IgD-negative memory B cell (primary cell): ENCODE measurements around the gene DIDO1. TPM values are rescaled to one million over a fixed set of nuclear protein-coding genes. Genes with fewer than 3 reads are reported as not detected.
A peak's percentile ranks its signal among the peaks of the same experiment; 100 is the strongest.
"Not testable (repeated sequence)": the region's sequence is repeated elsewhere in the genome, so short reads cannot be mapped to it uniquely, and the experiment has no call there.

Experiments
- H3K27ac Mint-ChIP-seq, 3 donors: one replicate each; pipeline ENCODE4 v1.8.0; 2020 to 2022; ENCODE audit warnings: mild to moderate bottlenecking in 3 of 3, mixed read lengths in 3 of 3, moderate library complexity in 1 of 3
- H3K27me3 Mint-ChIP-seq: one replicate; pipeline ENCODE4 v1.8.0; 2021; ENCODE audit warnings: mixed read lengths
- H3K36me3 Mint-ChIP-seq: one replicate; pipeline ENCODE4 v1.8.0; 2020; ENCODE audit warnings: mild to moderate bottlenecking, mixed read lengths
- H3K4me1 Mint-ChIP-seq, 3 donors: one replicate each; pipeline ENCODE4 v1.8.0; 2020 to 2022; ENCODE audit warnings: mixed read lengths in 3 of 3, mild to moderate bottlenecking in 1 of 3
- H3K4me3 Mint-ChIP-seq, 4 donors: one replicate each; pipeline ENCODE4 v1.8.0; 2020 to 2022; ENCODE audit warnings: mild to moderate bottlenecking in 4 of 4, mixed read lengths in 4 of 4, moderate library complexity in 3 of 4
- H3K9me3 Mint-ChIP-seq, 3 donors: one replicate each; pipeline ENCODE4 v1.8.0; 2020 to 2021; ENCODE audit warnings: mixed read lengths in 3 of 3, mild to moderate bottlenecking in 1 of 3
- polyA plus RNA-seq: library from polyadenylated mRNA; unstranded; fragments of 300-500 nt; fragmentation: Illumina TruSeq; gene quantifications from one replicate; pipeline ENCODE4 v1.2.3, GENCODE V29; 2021

DIDO1 gene
- polyA plus RNA-seq, 1 donor from 2014 or later: 42.8 TPM

- no peak overlapping the region for H3K4me3 Mint-ChIP-seq
- H3K27ac Mint-ChIP-seq: no peak overlapping the region
- H3K9me3 Mint-ChIP-seq: no peaks in the 10 kb centered on the region
- H3K36me3 Mint-ChIP-seq: no peaks in the 10 kb centered on the region
- peaks cover 22 to 35% (median 29%) of the 10 kb centered on the region in 3 donors for H3K4me1 Mint-ChIP-seq
- H3K27me3 Mint-ChIP-seq: no peaks in the 10 kb centered on the region
These were observed 7.7 kb upstream of the DIDO1 start for GRCh38 chr20:62933966-62934365.

- peak overlapping the region in 2 of 4 donors; percentile 60 to 86 for H3K4me3 Mint-ChIP-seq
- H3K27ac Mint-ChIP-seq: peak overlapping the region in 2 of 3 donors; percentile 35 to 72
- H3K9me3 Mint-ChIP-seq: no peaks in the 10 kb centered on the region
- H3K36me3 Mint-ChIP-seq: no peaks in the 10 kb centered on the region
- no peaks in the 10 kb centered on the region for H3K27me3 Mint-ChIP-seq
- peaks cover 26 to 41% (median 30%) of the 10 kb centered on the region in 3 donors for H3K4me1 Mint-ChIP-seq
These were observed 5.2 kb upstream of the DIDO1 start for GRCh38 chr20:62931464-62931863.

- Mint-ChIP-seq H3K27me3 (no peaks in the 10 kb centered on the region), H3K36me3 (no peaks in the 10 kb centered on the region), H3K4me1 (peaks cover 34 to 52% (median 42%) of the 10 kb centered on the region in 3 donors), H3K9me3 (no peaks in the 10 kb centered on the region), H3K4me3 (peak overlapping the region; percentile 85 to 98 (median 91)), H3K27ac (peak overlapping the region; percentile 83 to 97 (median 87))
These were observed 2.8 kb upstream of the DIDO1 start for GRCh38 chr20:62929051-62929538.

GRCh38 chr20:62928246-62928939, 2.1 kb upstream of the DIDO1 start:
- no peaks in the 10 kb centered on the region for H3K27me3 Mint-ChIP-seq
- no peaks in the 10 kb centered on the region for H3K9me3 Mint-ChIP-seq
- peak overlapping the region; percentile 85 to 98 (median 91) for H3K4me3 Mint-ChIP-seq
- H3K27ac Mint-ChIP-seq: peak overlapping the region; percentile 83 to 97 (median 87)
- H3K4me1 Mint-ChIP-seq: peaks cover 38 to 56% (median 49%) of the 10 kb centered on the region in 3 donors
- H3K36me3 Mint-ChIP-seq: no peaks in the 10 kb centered on the region

GRCh38 chr20:62927128-62927705, 912 bp upstream of the DIDO1 start:
- Mint-ChIP-seq H3K36me3 (no peaks in the 10 kb centered on the region), H3K4me1 (peaks cover 36 to 56% (median 55%) of the 10 kb centered on the region in 3 donors), H3K27ac (peak overlapping the region; percentile 43 to 90 (median 87)), H3K27me3 (no peaks in the 10 kb centered on the region), H3K4me3 (peak overlapping the region; percentile 85 to 98 (median 91)), H3K9me3 (no peaks in the 10 kb centered on the region)

GRCh38 chr20:62925420-62926228, 681 bp downstream of the DIDO1 start:
- Mint-ChIP-seq H3K4me3 (peak overlapping the region; percentile 86 to 98 (median 96)), H3K36me3 (no peaks in the 10 kb centered on the region), H3K27ac (peak overlapping the region; percentile 87 to 98 (median 94)), H3K27me3 (no peaks in the 10 kb centered on the region), H3K4me1 (peaks cover 42 to 58% (median 53%) of the 10 kb centered on the region in 3 donors), H3K9me3 (no peaks in the 10 kb centered on the region)

DNA sequence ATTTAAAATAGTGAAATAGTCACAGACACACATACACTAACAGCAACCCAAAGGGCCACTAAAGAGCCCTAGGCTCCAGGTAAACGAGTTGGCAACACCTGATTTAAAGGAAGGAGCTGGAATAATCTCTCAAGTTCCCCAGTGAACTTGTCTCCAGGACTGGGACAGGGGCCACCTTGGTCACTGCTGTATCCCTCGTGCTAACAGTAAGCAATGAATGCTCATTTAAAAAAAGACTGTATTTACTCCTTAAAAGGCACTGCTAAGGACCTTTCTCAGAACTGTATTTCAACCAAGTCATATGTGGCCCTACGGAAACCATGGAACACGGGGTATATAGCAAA, 1.3 kb downstream of the DIDO1 start:
- Mint-ChIP-seq H3K27ac (peak overlapping the region; percentile 87 to 98 (median 94)), H3K36me3 (no peaks in the 10 kb centered on the region), H3K4me1 (peaks cover 48 to 58% (median 53%) of the 10 kb centered on the region in 3 donors), H3K27me3 (no peaks in the 10 kb centered on the region), H3K4me3 (peak overlapping the region; percentile 86 to 98 (median 96)), H3K9me3 (no peaks in the 10 kb centered on the region)

- H3K4me3 Mint-ChIP-seq: peak overlapping the region; percentile 86 to 98 (median 96)
- peaks cover 49 to 59% (median 54%) of the 10 kb centered on the region in 3 donors for H3K4me1 Mint-ChIP-seq
- H3K27ac Mint-ChIP-seq: peak overlapping the region; percentile 87 to 98 (median 94)
- no peaks in the 10 kb centered on the region for H3K36me3 Mint-ChIP-seq
- H3K27me3 Mint-ChIP-seq: no peaks in the 10 kb centered on the region
- H3K9me3 Mint-ChIP-seq: no peaks in the 10 kb centered on the region
These were observed 1.7 kb downstream of the DIDO1 start for GRCh38 chr20:62924442-62925075.

- Mint-ChIP-seq H3K4me1 (peaks cover 52 to 63% (median 60%) of the 10 kb centered on the region in 3 donors), H3K36me3 (no peaks in the 10 kb centered on the region), H3K27me3 (no peaks in the 10 kb centered on the region), H3K9me3 (no peaks in the 10 kb centered on the region), H3K27ac (peak overlapping the region; percentile 87 to 98 (median 94)), H3K4me3 (peak overlapping the region; percentile 86 to 98 (median 96))
These were observed 2.5 kb downstream of the DIDO1 start for GRCh38 chr20:62923669-62924441.

DNA sequence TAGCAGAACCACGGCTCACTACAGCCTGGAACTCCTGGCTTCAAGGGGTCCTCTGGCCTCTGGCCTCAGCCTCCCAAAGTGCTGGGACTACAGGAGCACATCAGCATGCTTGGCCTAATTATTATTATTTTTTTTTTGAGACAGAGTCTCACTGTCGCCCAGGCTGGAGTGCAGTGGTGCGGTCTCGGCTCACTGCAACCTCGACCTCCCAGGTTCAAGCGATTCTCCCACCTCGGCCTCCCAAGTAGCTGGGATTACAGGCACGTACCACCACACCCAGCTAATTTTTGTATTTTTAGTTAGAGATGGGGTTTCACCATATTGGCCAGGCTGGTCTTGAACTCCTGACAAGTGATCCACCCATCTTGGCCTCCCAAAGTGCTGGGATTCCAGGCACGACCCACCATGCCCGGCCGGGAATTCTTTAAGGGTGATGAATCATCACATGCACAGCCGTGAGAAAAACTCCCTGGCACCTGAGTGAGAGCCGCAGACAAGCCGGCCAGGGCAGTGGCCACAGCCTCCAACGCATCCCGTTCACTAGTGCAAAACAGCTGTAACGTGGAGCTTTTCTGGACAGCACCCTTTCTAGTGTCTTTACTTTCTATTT, 3.1 kb downstream of the DIDO1 start:
- peak overlapping the region in 2 of 3 donors; percentile 16 to 62 for H3K27ac Mint-ChIP-seq
- not testable (repeated sequence) for H3K36me3 Mint-ChIP-seq, H3K9me3 Mint-ChIP-seq, H3K27me3 Mint-ChIP-seq
- H3K4me3 Mint-ChIP-seq: peak overlapping the region; percentile 72 to 93 (median 88)
- H3K4me1 Mint-ChIP-seq: peaks cover 53 to 66% (median 63%) of the 10 kb centered on the region in 3 donors

DNA sequence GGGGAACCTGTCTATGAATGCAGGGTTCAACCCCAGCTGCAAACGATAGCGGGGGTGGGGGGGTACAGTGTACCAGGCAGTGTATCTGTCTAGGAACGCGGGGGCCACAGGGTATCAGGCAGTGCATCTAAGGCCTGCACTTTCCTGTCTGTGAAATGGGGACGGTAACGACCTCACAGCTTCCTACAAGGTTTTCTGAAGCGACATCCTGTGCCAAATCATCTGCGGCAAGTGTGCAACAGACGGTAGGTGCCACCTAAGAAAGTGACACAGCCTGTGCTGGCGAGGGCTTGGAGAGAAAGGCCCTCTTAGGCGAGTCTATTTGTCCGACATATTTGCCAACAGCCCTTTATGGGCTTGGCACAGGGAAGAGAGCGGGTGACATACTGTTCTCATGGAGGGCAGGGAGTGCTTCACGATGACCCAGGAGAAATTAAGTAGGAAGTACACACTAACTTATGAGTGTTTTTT, 3.8 kb downstream of the DIDO1 start:
- no peaks in the 10 kb centered on the region for H3K27me3 Mint-ChIP-seq
- H3K36me3 Mint-ChIP-seq: no peaks in the 10 kb centered on the region
- peaks cover 55 to 66% (median 63%) of the 10 kb centered on the region in 3 donors for H3K4me1 Mint-ChIP-seq
- no peaks in the 10 kb centered on the region for H3K9me3 Mint-ChIP-seq
- peak overlapping the region; percentile 72 to 93 (median 88) for H3K4me3 Mint-ChIP-seq
- H3K27ac Mint-ChIP-seq: peak overlapping the region; percentile 35 to 63 (median 62)

- no peaks in the 10 kb centered on the region for H3K36me3 Mint-ChIP-seq
- H3K27me3 Mint-ChIP-seq: no peaks in the 10 kb centered on the region
- H3K4me1 Mint-ChIP-seq: peaks cover 63 to 72% (median 69%) of the 10 kb centered on the region in 3 donors
- no peaks in the 10 kb centered on the region for H3K9me3 Mint-ChIP-seq
- H3K4me3 Mint-ChIP-seq: peak overlapping the region; percentile 36 to 89 (median 76)
- peak overlapping the region in 2 of 3 donors; percentile 43 to 60 for H3K27ac Mint-ChIP-seq
These were observed 5.1 kb downstream of the DIDO1 start for GRCh38 chr20:62921119-62921687.

DNA sequence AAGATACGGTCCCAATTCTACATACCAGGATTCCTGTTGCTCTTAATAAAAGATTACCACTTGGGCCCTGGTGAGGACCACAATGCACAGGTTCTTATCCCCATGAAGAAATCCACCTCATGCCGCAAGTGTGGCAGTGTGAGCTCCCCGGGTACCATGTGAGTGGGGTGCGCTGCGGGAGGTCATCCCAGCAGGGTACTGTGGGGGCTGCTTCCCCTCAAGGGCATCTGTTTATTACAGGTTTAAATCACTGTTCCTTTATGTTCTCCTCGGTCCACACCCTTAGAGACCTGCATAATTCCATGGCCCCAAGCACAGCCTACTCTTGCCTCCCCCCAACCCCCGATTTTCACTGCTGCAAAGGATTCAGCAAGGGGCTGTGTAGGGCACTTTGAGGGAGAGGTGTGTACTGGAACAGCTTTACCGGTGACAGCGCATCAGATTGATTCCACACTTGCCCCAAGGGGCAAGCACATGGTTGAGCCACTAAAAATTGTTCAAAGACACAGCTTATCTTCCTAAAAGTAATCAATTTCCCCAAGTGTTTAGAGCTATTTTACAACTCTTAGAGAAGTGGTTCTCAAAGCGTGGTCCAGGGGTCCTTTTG, 6.2 kb downstream of the DIDO1 start:
- Mint-ChIP-seq H3K9me3 (no peaks in the 10 kb centered on the region), H3K27ac (peak overlapping the region; percentile 80 to 90 (median 82)), H3K4me1 (peaks cover 63 to 75% (median 73%) of the 10 kb centered on the region in 3 donors), H3K4me3 (peak overlapping the region; percentile 58 to 75 (median 67)), H3K27me3 (no peaks in the 10 kb centered on the region), H3K36me3 (no peaks in the 10 kb centered on the region)
